ENCODE results near the gene DCAF5.

The DCAF5 gene

DNA sequence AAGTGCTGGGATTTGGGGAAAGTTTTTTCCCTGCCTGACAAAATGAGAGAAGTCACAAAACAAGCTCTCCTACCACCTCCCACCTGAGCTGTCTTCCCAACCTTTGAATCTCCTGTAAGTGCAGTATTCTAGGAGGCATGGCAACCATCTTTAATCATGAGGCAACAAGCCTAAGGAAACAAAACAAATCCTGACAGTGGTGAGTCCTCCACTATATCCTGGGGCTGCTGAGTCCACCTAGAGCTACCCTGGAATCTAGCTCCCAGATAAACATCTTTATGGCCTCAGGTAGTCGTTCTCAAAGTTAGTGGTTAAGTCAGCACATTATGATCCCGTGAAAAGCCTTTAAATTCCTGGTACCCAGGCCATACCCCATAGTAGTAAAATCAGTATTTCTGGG lies 151.5 kb downstream of the DCAF5 start:
- Histone ChIP-seq H3K36me3 (no peaks in the 10 kb centered on the region), H3K9me3 (no peaks in the 10 kb centered on the region), H3K27ac (no peak overlapping the region), H3K27me3 (no peaks in the 10 kb centered on the region), H3K4me1 (ENCODE audit: control insufficient read depth in 1 of 2, insufficient read depth in 1 of 2, low read depth in 1 of 2, low read length in 1 of 2) (no peaks in the 10 kb centered on the region), H3K4me3 (ENCODE audit: low read depth in 1 of 2, low read length in 1 of 2) (no peak overlapping the region)
- TF ChIP-seq, protein P1, sequence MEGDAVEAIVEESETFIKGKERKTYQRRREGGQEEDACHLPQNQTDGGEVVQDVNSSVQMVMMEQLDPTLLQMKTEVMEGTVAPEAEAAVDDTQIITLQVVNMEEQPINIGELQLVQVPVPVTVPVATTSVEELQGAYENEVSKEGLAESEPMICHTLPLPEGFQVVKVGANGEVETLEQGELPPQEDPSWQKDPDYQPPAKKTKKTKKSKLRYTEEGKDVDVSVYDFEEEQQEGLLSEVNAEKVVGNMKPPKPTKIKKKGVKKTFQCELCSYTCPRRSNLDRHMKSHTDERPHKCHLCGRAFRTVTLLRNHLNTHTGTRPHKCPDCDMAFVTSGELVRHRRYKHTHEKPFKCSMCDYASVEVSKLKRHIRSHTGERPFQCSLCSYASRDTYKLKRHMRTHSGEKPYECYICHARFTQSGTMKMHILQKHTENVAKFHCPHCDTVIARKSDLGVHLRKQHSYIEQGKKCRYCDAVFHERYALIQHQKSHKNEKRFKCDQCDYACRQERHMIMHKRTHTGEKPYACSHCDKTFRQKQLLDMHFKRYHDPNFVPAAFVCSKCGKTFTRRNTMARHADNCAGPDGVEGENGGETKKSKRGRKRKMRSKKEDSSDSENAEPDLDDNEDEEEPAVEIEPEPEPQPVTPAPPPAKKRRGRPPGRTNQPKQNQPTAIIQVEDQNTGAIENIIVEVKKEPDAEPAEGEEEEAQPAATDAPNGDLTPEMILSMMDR (IDR thresholded peaks at IDR 0.05) = no peak

Data from neutrophil (primary cell).